Ishikawa (cell line): Measurements from ENCODE around the gene CYTL1.

Source experiments
- CEBPB ChIP-seq: IDR thresholded peaks from 2 replicates; pipeline ENCODE4 v1.6.1; 2012
- EGR1 ChIP-seq: IDR thresholded peaks from 2 replicates; pipeline ENCODE4 v1.6.1; 2012
- EP300 ChIP-seq: IDR thresholded peaks from 2 replicates; pipeline ENCODE4 v1.6.1; 2012; ENCODE audit warnings: borderline replicate concordance
- RAD21 ChIP-seq: IDR thresholded peaks from 2 replicates; pipeline ENCODE4 v1.6.1; 2012; ENCODE audit warnings: low read depth
- TAF1 ChIP-seq: IDR thresholded peaks from 2 replicates; pipeline ENCODE4 v1.6.1; 2012; ENCODE audit warnings: low read depth, mild to moderate bottlenecking
- TCF12 ChIP-seq: IDR thresholded peaks from 2 replicates; pipeline ENCODE4 v1.6.1; 2012; ENCODE audit warnings: low read depth
- ZBTB7A ChIP-seq: IDR thresholded peaks from 2 replicates; pipeline ENCODE4 v1.6.1; 2012; ENCODE audit warnings: low read depth
- TF ChIP-seq, protein P1 (sequence below): IDR thresholded peaks from 2 replicates; pipeline ENCODE4 v1.6.1; 2012
- TF ChIP-seq, protein P2 (sequence below): IDR thresholded peaks from 2 replicates; pipeline ENCODE4 v1.6.1; 2012
- TF ChIP-seq, protein P3 (sequence below): IDR thresholded peaks from 2 replicates; pipeline ENCODE4 v1.6.1; 2012; ENCODE audit warnings: low read depth, mild to moderate bottlenecking

CYTL1 gene

DNA sequence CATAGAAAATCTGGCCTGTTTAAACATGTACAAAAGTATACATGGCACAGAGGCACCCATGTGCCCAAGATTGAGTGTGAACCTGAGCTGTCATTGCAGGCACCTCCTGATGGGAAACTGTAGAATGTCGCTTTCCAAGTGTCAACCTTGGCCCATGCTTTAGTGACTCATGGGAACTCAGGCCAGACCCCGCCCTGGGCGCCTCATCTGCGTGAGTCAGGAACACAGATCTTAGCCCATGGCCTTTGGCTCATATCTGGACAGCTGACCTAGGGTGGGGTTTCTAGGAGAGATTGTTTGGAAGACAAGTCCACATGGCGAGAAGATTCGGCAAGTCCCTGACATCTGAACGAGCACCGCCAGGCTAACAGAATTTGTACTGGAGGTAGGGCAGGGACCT, 50.0 kb downstream of the CYTL1 start:
- TF ChIP-seq TCF12 (no peak), EGR1 (no peak), RAD21 (no peak), EP300 (no peak), CEBPB (no peak)
- TF ChIP-seq, protein P1, sequence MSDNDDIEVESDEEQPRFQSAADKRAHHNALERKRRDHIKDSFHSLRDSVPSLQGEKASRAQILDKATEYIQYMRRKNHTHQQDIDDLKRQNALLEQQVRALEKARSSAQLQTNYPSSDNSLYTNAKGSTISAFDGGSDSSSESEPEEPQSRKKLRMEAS = no peak
- TF ChIP-seq, protein P2, sequence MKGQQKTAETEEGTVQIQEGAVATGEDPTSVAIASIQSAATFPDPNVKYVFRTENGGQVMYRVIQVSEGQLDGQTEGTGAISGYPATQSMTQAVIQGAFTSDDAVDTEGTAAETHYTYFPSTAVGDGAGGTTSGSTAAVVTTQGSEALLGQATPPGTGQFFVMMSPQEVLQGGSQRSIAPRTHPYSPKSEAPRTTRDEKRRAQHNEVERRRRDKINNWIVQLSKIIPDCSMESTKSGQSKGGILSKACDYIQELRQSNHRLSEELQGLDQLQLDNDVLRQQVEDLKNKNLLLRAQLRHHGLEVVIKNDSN = no peak

DNA sequence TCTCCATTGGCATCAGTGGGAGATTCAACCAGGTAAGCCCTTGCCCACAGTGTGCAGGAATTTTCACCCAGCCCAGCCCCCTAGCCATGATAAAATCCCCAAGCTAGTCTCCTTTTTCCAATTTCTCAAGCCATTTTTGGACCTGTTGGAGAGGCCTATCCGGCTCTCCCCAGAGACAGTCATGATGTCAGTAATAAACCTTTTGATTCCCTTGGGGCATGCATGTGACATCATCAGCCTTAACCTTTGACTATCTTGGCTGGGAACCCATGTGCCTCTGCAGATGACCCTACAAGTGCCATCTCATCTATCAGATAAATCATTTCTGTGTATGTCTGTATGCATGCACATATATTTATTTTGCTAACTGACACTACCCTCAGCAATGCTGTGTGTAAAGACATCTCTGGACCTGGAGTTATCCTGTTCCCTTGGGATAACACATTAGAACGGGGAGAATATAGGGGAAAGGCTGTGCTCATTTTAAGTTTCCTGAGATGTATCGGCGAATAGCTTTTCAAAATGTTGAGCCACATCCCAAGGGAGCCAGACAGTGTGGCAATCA, 51.0 kb downstream of the CYTL1 start:
- TF ChIP-seq TAF1 = no peak
- no peak for TF ChIP-seq EGR1
- no peak for TF ChIP-seq ZBTB7A
- TF ChIP-seq, protein P1 = no peak
- TF ChIP-seq, protein P3, sequence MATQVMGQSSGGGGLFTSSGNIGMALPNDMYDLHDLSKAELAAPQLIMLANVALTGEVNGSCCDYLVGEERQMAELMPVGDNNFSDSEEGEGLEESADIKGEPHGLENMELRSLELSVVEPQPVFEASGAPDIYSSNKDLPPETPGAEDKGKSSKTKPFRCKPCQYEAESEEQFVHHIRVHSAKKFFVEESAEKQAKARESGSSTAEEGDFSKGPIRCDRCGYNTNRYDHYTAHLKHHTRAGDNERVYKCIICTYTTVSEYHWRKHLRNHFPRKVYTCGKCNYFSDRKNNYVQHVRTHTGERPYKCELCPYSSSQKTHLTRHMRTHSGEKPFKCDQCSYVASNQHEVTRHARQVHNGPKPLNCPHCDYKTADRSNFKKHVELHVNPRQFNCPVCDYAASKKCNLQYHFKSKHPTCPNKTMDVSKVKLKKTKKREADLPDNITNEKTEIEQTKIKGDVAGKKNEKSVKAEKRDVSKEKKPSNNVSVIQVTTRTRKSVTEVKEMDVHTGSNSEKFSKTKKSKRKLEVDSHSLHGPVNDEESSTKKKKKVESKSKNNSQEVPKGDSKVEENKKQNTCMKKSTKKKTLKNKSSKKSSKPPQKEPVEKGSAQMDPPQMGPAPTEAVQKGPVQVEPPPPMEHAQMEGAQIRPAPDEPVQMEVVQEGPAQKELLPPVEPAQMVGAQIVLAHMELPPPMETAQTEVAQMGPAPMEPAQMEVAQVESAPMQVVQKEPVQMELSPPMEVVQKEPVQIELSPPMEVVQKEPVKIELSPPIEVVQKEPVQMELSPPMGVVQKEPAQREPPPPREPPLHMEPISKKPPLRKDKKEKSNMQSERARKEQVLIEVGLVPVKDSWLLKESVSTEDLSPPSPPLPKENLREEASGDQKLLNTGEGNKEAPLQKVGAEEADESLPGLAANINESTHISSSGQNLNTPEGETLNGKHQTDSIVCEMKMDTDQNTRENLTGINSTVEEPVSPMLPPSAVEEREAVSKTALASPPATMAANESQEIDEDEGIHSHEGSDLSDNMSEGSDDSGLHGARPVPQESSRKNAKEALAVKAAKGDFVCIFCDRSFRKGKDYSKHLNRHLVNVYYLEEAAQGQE = no peak
